Measurements from ENCODE around the gene HIC1. TPM values are rescaled to one million over a fixed set of nuclear protein-coding genes. Genes with fewer than 3 reads are reported as not detected.

Gene HIC1
- total RNA-seq, 2 experiments from 2014 or later = 38.3 to 39.8 TPM

- no peaks in the 10 kb centered on the region for H3K9me3 Mint-ChIP-seq
- H3K4me3 Mint-ChIP-seq = no peak overlapping the region
- no peak for DNase-seq
- H3K36me3 Mint-ChIP-seq (ENCODE audit: low read depth) = peaks cover 46% of the 10 kb centered on the region
- no peak overlapping the region for H3K27ac Mint-ChIP-seq
- CTCF ChIA-PET = no interaction called here
- no peaks in the 10 kb centered on the region for H3K27me3 Mint-ChIP-seq
- peaks cover 37% of the 10 kb centered on the region for H3K4me1 Mint-ChIP-seq
- POLR2A ChIA-PET = interaction anchor here (0.6 to 11.0 kb wide), 2 partner anchors 8 to 36 kb away, joined by 3 to 214 read pairs; no protein-coding TSS in a partner anchor
Observed at GRCh38 chr17:2077040-2077439, 22.1 kb downstream of the HIC1 start.

- Mint-ChIP-seq H3K36me3 (ENCODE audit: low read depth) (peaks cover 54% of the 10 kb centered on the region), H3K9me3 (no peaks in the 10 kb centered on the region), H3K4me3 (no peak overlapping the region), H3K27ac (no peak overlapping the region), H3K27me3 (no peaks in the 10 kb centered on the region), H3K4me1 (peaks cover 56% of the 10 kb centered on the region)
- ChIA-PET POLR2A (interaction anchor here (0.7 to 13.7 kb wide), 4 partner anchors 9 to 135 kb away, joined by 3 to 214 read pairs (median 8); no protein-coding TSS in a partner anchor), CTCF (interaction anchor here (1.1 to 4.0 kb wide), 4 partner anchors 11 to 164 kb away, joined by 4 to 17 read pairs (median 8); no protein-coding TSS in a partner anchor)
- DNase-seq = no peak
Observed at GRCh38 chr17:2081564-2081963, 26.7 kb downstream of the HIC1 start.

GRCh38 chr17:2082003-2082781, 27.3 kb downstream of the HIC1 start:
- H3K27me3 Mint-ChIP-seq = no peaks in the 10 kb centered on the region
- H3K36me3 Mint-ChIP-seq (ENCODE audit: low read depth) = peaks cover 57% of the 10 kb centered on the region
- no peak for DNase-seq
- POLR2A ChIA-PET = interaction anchor here (1.4 to 13.7 kb wide), 5 partner anchors 8 to 253 kb away, joined by 3 to 214 read pairs (median 5); partner anchors contain the start of genes SMG6 and SRR
- H3K4me3 Mint-ChIP-seq = no peak overlapping the region
- H3K27ac Mint-ChIP-seq = no peak overlapping the region
- H3K4me1 Mint-ChIP-seq = peaks cover 63% of the 10 kb centered on the region
- CTCF ChIA-PET = interaction anchor here (0.7 to 4.0 kb wide), 6 partner anchors 10 to 163 kb away, joined by 3 to 17 read pairs (median 6); no protein-coding TSS in a partner anchor
- H3K9me3 Mint-ChIP-seq = no peaks in the 10 kb centered on the region

- POLR2A ChIA-PET = interaction anchor here (1.5 to 13.7 kb wide), 4 partner anchors 12 to 220 kb away, joined by 5 to 214 read pairs (median 24); partner anchors contain the start of genes HIC1, SMG6 and SRR
- H3K4me1 Mint-ChIP-seq = peaks cover 75% of the 10 kb centered on the region
- H3K9me3 Mint-ChIP-seq = no peaks in the 10 kb centered on the region
- no peak overlapping the region for H3K4me3 Mint-ChIP-seq
- no peaks in the 10 kb centered on the region for H3K27me3 Mint-ChIP-seq
- no peak overlapping the region for H3K27ac Mint-ChIP-seq
- CTCF ChIA-PET = interaction anchor here (1.0 to 1.4 kb wide), 5 partner anchors 12 to 161 kb away, joined by 3 to 7 read pairs (median 4); partner anchors contain the start of gene HIC1
- H3K36me3 Mint-ChIP-seq (ENCODE audit: low read depth) = peaks cover 49% of the 10 kb centered on the region
- no peak for DNase-seq
Observed at GRCh38 chr17:2083613-2084035, 28.7 kb downstream of the HIC1 start.

GRCh38 chr17:2084036-2084765, 29.3 kb downstream of the HIC1 start:
- Mint-ChIP-seq H3K9me3 (no peaks in the 10 kb centered on the region), H3K27me3 (no peaks in the 10 kb centered on the region), H3K36me3 (ENCODE audit: low read depth) (peaks cover 45% of the 10 kb centered on the region), H3K4me1 (peaks cover 81% of the 10 kb centered on the region), H3K27ac (no peak overlapping the region), H3K4me3 (no peak overlapping the region)
- POLR2A ChIA-PET = interaction anchor here (2.0 to 13.7 kb wide), 3 partner anchors 12 to 182 kb away, joined by 6 to 214 read pairs (median 43); partner anchors contain the start of gene HIC1
- CTCF ChIA-PET = interaction anchor here (1.0 to 1.4 kb wide), 5 partner anchors 12 to 160 kb away, joined by 3 to 7 read pairs (median 4); partner anchors contain the start of gene HIC1
- no peak for DNase-seq

GRCh38 chr17:2084766-2085647, 30.1 kb downstream of the HIC1 start:
- H3K36me3 Mint-ChIP-seq (ENCODE audit: low read depth) = peaks cover 39% of the 10 kb centered on the region
- H3K27me3 Mint-ChIP-seq = no peaks in the 10 kb centered on the region
- CTCF ChIA-PET = interaction anchor here (1.4 to 7.1 kb wide), 4 partner anchors 14 to 160 kb away, joined by 4 to 68 read pairs (median 24); partner anchors contain the start of gene HIC1
- peaks cover 89% of the 10 kb centered on the region for H3K4me1 Mint-ChIP-seq
- POLR2A ChIA-PET = interaction anchor here (1.7 to 13.7 kb wide), 4 partner anchors 13 to 182 kb away, joined by 5 to 214 read pairs (median 24); partner anchors contain the start of gene HIC1
- no peaks in the 10 kb centered on the region for H3K9me3 Mint-ChIP-seq
- no peak overlapping the region for H3K27ac Mint-ChIP-seq
- no peak overlapping the region for H3K4me3 Mint-ChIP-seq
- no peak for DNase-seq

- Mint-ChIP-seq H3K27me3 (no peaks in the 10 kb centered on the region), H3K9me3 (no peaks in the 10 kb centered on the region), H3K4me1 (peaks cover 95% of the 10 kb centered on the region), H3K4me3 (no peak overlapping the region), H3K36me3 (ENCODE audit: low read depth) (peaks cover 38% of the 10 kb centered on the region), H3K27ac (no peak overlapping the region)
- ChIA-PET POLR2A (interaction anchor here (1.7 to 13.7 kb wide), 3 partner anchors 14 to 31 kb away, joined by 5 to 214 read pairs (median 43); partner anchors contain the start of gene HIC1), CTCF (interaction anchor here (0.8 to 7.1 kb wide), 3 partner anchors 10 to 29 kb away, joined by 3 to 68 read pairs (median 40); partner anchors contain the start of gene HIC1)
- no peak for DNase-seq
Observed at GRCh38 chr17:2085648-2085949, 30.7 kb downstream of the HIC1 start.

- ChIA-PET POLR2A (interaction anchor here (0.8 to 13.7 kb wide), 4 partner anchors 14 to 31 kb away, joined by 3 to 214 read pairs (median 24); partner anchors contain the start of gene HIC1), CTCF (interaction anchor here (0.8 to 7.1 kb wide), 4 partner anchors 11 to 159 kb away, joined by 3 to 68 read pairs (median 34); partner anchors contain the start of gene HIC1)
- no peak overlapping the region for H3K27ac Mint-ChIP-seq
- H3K4me1 Mint-ChIP-seq = peaks cover 96% of the 10 kb centered on the region
- H3K9me3 Mint-ChIP-seq = no peaks in the 10 kb centered on the region
- peaks cover 32% of the 10 kb centered on the region for H3K36me3 Mint-ChIP-seq (ENCODE audit: low read depth)
- H3K27me3 Mint-ChIP-seq = no peaks in the 10 kb centered on the region
- no peak for DNase-seq
- H3K4me3 Mint-ChIP-seq = no peak overlapping the region
Observed at GRCh38 chr17:2086306-2086705, 31.4 kb downstream of the HIC1 start.

GRCh38 chr17:2087597-2088211, 32.8 kb downstream of the HIC1 start:
- ChIA-PET POLR2A (interaction anchor here (0.7 to 13.7 kb wide), 17 partner anchors 13 to 618 kb away, joined by 3 to 214 read pairs (median 5); partner anchors contain the start of genes HIC1, SGSM2 and TSR1), CTCF (interaction anchor here (2.6 to 7.1 kb wide), 4 partner anchors 18 to 158 kb away, joined by 11 to 68 read pairs (median 34); partner anchors contain the start of gene HIC1)
- Mint-ChIP-seq H3K27me3 (no peaks in the 10 kb centered on the region), H3K27ac (peak overlapping the region; percentile 5), H3K4me1 (peaks cover 90% of the 10 kb centered on the region), H3K4me3 (peak overlapping the region; percentile 22), H3K36me3 (ENCODE audit: low read depth) (peaks cover 28% of the 10 kb centered on the region), H3K9me3 (no peaks in the 10 kb centered on the region)
- DNase-seq = peak; percentile 80

- peaks cover 81% of the 10 kb centered on the region for H3K4me1 Mint-ChIP-seq
- peak overlapping the region; percentile 80 for H3K4me3 Mint-ChIP-seq
- CTCF ChIA-PET = interaction anchor here (0.9 to 7.1 kb wide), 8 partner anchors 9 to 265 kb away, joined by 3 to 68 read pairs (median 8); partner anchors contain the start of gene HIC1
- no peak for DNase-seq
- H3K27ac Mint-ChIP-seq = peak overlapping the region; percentile 78
- H3K9me3 Mint-ChIP-seq = no peaks in the 10 kb centered on the region
- POLR2A ChIA-PET = interaction anchor here (0.8 to 13.7 kb wide), 20 partner anchors 12 to 248 kb away, joined by 3 to 214 read pairs (median 7); partner anchors contain the start of genes HIC1, SGSM2, SMG6 and SRR
- peaks cover 31% of the 10 kb centered on the region for H3K36me3 Mint-ChIP-seq (ENCODE audit: low read depth)
- no peaks in the 10 kb centered on the region for H3K27me3 Mint-ChIP-seq
Observed at GRCh38 chr17:2089021-2089422, 34.1 kb downstream of the HIC1 start.

- CTCF ChIA-PET = interaction anchor here (0.7 to 7.1 kb wide), 11 partner anchors 16 to 164 kb away, joined by 3 to 68 read pairs (median 5); partner anchors contain the start of gene HIC1
- peak overlapping the region; percentile 78 for H3K27ac Mint-ChIP-seq
- H3K4me3 Mint-ChIP-seq = peak overlapping the region; percentile 80
- peaks cover 71% of the 10 kb centered on the region for H3K4me1 Mint-ChIP-seq
- DNase-seq = no peak
- no peaks in the 10 kb centered on the region for H3K27me3 Mint-ChIP-seq
- H3K9me3 Mint-ChIP-seq = no peaks in the 10 kb centered on the region
- POLR2A ChIA-PET = interaction anchor here (1.0 to 13.7 kb wide), 19 partner anchors 9 to 261 kb away, joined by 3 to 214 read pairs (median 9); partner anchors contain the start of genes HIC1, SGSM2, SMG6 and SMYD4
- peaks cover 25% of the 10 kb centered on the region for H3K36me3 Mint-ChIP-seq (ENCODE audit: low read depth)
Observed at GRCh38 chr17:2090210-2090641, 35.3 kb downstream of the HIC1 start.

Data from activated CD4-positive, alpha-beta memory T cell treated with anti-CD3 and anti-CD28 coated beads, Interleukin-2, amount 10 ng/mL, durations not matched to agents 7 days and 5 days (primary cell).